ENCODE measurements around the gene AK4. TPM values are rescaled to one million over a fixed set of nuclear protein-coding genes. Genes with fewer than 3 reads are reported as not detected.

The AK4 gene
- total RNA-seq, 4 donors from 2014 or later, result 39.9 to 83.2 (median 49.0) TPM

DNA sequence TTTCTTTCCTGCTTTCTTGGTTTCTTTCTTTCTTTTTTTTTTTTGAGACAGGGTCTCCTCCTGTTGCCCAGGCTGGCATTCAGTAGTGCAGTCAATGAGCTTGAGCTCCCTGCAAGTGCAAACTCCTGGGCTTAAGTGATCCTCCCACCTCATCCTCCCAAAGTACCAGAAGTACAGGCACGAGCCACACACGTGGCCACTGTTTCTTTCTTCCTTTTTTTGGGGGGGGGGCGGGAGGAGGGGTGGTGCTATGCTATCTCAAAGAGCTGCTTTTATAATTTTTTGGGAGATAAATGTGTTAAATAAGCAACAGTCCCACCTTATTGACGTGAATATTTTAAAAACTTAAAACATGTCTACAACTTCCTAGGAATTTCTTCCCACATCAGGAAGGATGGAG lies 42.2 kb downstream of the AK4 start:
- DNase-seq (ENCODE audit: low spot score in 2 of 2), result no peak
- intact Hi-C loops (cut with DNase I; ENCODE audit: low total_unique reads), result no loop called here
- no peak for TF ChIP-seq CTCF (IDR thresholded peaks at IDR 0.05)
- TF ChIP-seq POLR2A (IDR thresholded peaks at IDR 0.05), result no peak
- 74 to 86% methylated on average over 4 of the region's 4 CpGs for WGBS, 2 donors
- H3K4me3 ChIP-seq (ENCODE audit: low read depth, poor library complexity, severe bottlenecking), result no peak overlapping the region

DNA sequence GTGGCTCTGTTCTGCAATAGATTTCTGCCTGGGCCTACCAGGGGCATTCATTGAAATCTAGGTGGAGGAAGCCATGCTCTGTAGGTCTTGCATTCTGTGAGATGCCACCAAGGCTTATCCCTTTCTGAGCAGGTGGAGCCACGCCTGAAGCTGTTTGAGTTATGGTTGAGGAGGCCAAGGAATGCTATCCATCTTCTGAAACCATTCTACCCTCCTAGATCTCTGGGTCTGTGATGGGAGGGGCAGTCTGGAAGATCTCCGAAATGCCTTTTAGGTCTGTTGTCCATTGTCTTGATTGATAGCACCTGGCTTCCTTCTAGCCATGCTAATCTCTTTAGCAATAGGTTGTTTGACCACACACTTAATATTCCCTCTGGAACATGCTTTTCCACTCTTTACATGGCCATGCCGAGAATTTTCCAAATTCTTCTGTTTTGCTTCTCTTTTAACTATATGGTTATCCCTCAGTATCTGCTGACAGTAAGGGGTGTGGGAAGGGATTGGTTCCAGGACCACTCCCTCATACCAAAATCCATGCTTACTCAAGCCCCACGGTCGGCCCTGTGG lies 45.2 kb downstream of the AK4 start:
- WGBS, 2 donors, result 94 to 96% methylated on average over 5 of the region's 5 CpGs
- TF ChIP-seq CTCF (IDR thresholded peaks at IDR 0.05) (no peak), POLR2A (IDR thresholded peaks at IDR 0.05) (no peak)
- H3K4me3 ChIP-seq (ENCODE audit: low read depth, poor library complexity, severe bottlenecking), result no peak overlapping the region
- intact Hi-C loops (cut with DNase I; ENCODE audit: low total_unique reads), result no loop called here
- no peak for DNase-seq (ENCODE audit: low spot score in 2 of 2)

DNA sequence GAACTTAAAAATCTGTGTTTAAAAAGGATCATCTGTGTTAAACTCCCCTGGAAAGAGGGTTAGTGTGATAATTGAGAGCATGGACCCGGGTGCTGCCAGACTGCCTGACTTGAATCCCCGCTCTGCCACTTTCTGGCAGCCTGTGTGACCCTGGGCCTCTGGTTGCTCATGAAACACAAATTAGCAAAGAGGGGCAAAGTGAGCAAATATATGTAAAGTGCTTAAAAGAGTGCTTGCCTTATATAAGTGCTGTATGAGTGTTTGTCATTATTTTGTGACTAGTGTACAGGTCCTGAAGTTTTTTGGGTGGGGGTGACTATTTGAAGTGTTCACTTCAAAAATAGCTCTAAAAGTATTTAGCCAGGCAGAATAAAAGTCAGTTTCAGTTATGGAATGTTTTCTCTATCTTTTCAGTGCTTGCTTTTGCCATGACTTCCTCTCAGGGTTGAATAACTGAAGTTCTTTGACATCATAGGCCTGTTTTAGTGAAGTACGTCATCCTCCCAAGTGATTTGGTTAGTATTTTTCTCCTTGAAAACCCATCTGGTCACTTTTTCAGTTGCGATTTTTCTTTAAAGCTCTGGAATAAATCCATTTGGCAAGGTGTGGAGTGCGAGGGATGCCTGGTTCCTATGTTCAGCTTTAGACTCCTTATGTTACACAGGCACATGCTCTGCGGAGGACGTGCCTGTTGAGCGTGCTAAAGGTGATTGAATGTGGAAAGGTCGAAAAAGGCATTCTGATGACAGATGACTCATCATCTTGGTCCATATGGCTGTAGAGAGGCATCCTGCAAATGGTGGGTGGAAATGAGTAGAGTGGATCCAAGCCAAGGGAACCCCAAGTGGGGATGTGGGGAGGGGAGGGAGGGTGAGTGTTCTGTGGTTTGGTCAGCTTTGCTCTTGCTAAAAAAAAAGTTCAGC lies 47.8 kb downstream of the AK4 start:
- no peak for DNase-seq (ENCODE audit: low spot score in 2 of 2)
- intact Hi-C loops (cut with DNase I; ENCODE audit: low total_unique reads), result no loop called here
- WGBS, 2 donors, result 87 to 89% methylated on average over 9 of the region's 9 CpGs
- H3K4me3 ChIP-seq (ENCODE audit: low read depth, poor library complexity, severe bottlenecking), result no peak overlapping the region
- TF ChIP-seq POLR2A (IDR thresholded peaks at IDR 0.05) (no peak), CTCF (IDR thresholded peaks at IDR 0.05) (no peak)

DNA sequence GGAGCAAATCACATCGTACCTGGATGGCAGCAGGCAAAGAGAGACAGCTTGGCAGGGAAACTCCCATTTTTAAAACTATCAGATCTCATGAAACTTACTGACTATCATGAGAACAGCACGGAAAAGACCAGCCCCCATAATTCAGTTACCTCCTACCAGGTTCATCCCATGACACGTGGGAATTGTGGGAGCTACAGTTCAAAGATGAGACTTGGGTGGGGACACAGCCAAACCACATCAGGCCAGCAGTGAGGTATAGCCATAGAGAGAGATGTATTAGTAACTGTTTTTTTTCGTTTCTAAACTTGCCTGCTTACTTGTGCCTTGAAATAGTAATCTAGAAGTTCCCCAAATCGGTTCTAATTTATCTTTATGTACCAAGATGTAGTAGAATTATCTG lies 48.9 kb downstream of the AK4 start:
- no peak overlapping the region for H3K4me3 ChIP-seq (ENCODE audit: low read depth, poor library complexity, severe bottlenecking)
- no peak for DNase-seq (ENCODE audit: low spot score in 2 of 2)
- intact Hi-C loops (cut with DNase I; ENCODE audit: low total_unique reads), result no loop called here
- 89 to 94% methylated on average over 5 of the region's 5 CpGs for WGBS, 2 donors
- TF ChIP-seq CTCF (IDR thresholded peaks at IDR 0.05) (no peak), POLR2A (IDR thresholded peaks at IDR 0.05) (no peak)

- TF ChIP-seq CTCF (IDR thresholded peaks at IDR 0.05) (no peak), POLR2A (IDR thresholded peaks at IDR 0.05) (no peak)
- DNase-seq (ENCODE audit: low spot score in 2 of 2), result no peak
- intact Hi-C loops (cut with DNase I; ENCODE audit: low total_unique reads), result no loop called here
- 85 to 91% methylated on average over 4 of the region's 4 CpGs for WGBS, 2 donors
- no peak overlapping the region for H3K4me3 ChIP-seq (ENCODE audit: low read depth, poor library complexity, severe bottlenecking)
Observed at GRCh38 chr1:65197636-65198035, 49.6 kb downstream of the AK4 start.

Data from lower leg skin (tissue), 4 donors.